ENCODE measurements around the gene MEF2D. TPM values are rescaled to one million over a fixed set of nuclear protein-coding genes. Genes with fewer than 3 reads are reported as not detected.
A peak's percentile ranks its signal among the peaks of the same experiment; 100 is the strongest.

MEF2D gene
- total RNA-seq, 2 experiments from 2014 or later, result 25.7 to 27.8 TPM

- peaks cover 61% of the 10 kb centered on the region for H3K27me3 Mint-ChIP-seq
These were observed 54.7 kb downstream of the MEF2D start for GRCh38 chr1:156445789-156446263.

GRCh38 chr1:156444407-156445001, 56.1 kb downstream of the MEF2D start:
- Mint-ChIP-seq H3K27me3 (peaks cover 74% of the 10 kb centered on the region), H3K4me1 (peaks cover 33% of the 10 kb centered on the region), H3K4me3 (no peak overlapping the region), H3K9me3 (no peaks in the 10 kb centered on the region), H3K27ac (no peak overlapping the region), H3K36me3 (no peaks in the 10 kb centered on the region)
- peak; percentile 37 for DNase-seq

More at GRCh38 chr1:156445789-156446263, 54.7 kb downstream of the MEF2D start:
- no peaks in the 10 kb centered on the region for H3K36me3 Mint-ChIP-seq
- peaks cover 21% of the 10 kb centered on the region for H3K4me1 Mint-ChIP-seq
- H3K4me3 Mint-ChIP-seq, result no peak overlapping the region
- H3K27ac Mint-ChIP-seq, result no peak overlapping the region
- DNase-seq, result peak; percentile 82
- H3K9me3 Mint-ChIP-seq, result no peaks in the 10 kb centered on the region

GRCh38 chr1:156443286-156443685, 57.3 kb downstream of the MEF2D start:
- Mint-ChIP-seq H3K27me3 (peaks cover 81% of the 10 kb centered on the region), H3K36me3 (no peaks in the 10 kb centered on the region), H3K4me1 (peaks cover 42% of the 10 kb centered on the region)

GRCh38 chr1:156440654-156441437, 59.7 kb downstream of the MEF2D start:
- H3K4me3 Mint-ChIP-seq, result no peak overlapping the region
- no peak for DNase-seq
- H3K27ac Mint-ChIP-seq, result no peak overlapping the region
- no peaks in the 10 kb centered on the region for H3K9me3 Mint-ChIP-seq
- H3K36me3 Mint-ChIP-seq, result peaks cover 3% of the 10 kb centered on the region
- peaks cover 85% of the 10 kb centered on the region for H3K27me3 Mint-ChIP-seq
- peaks cover 48% of the 10 kb centered on the region for H3K4me1 Mint-ChIP-seq

More at GRCh38 chr1:156443286-156443685, 57.3 kb downstream of the MEF2D start:
- no peak for DNase-seq
- Mint-ChIP-seq H3K9me3 (no peaks in the 10 kb centered on the region), H3K27ac (no peak overlapping the region), H3K4me3 (no peak overlapping the region)

GRCh38 chr1:156439777-156440183, 60.8 kb downstream of the MEF2D start:
- no peak for DNase-seq
- H3K36me3 Mint-ChIP-seq, result peaks cover 8% of the 10 kb centered on the region
- peaks cover 92% of the 10 kb centered on the region for H3K27me3 Mint-ChIP-seq
- no peak overlapping the region for H3K4me3 Mint-ChIP-seq
- H3K27ac Mint-ChIP-seq, result no peak overlapping the region
- H3K4me1 Mint-ChIP-seq, result peaks cover 48% of the 10 kb centered on the region
- no peaks in the 10 kb centered on the region for H3K9me3 Mint-ChIP-seq

GRCh38 chr1:156439036-156439776, 61.4 kb downstream of the MEF2D start:
- peaks cover 92% of the 10 kb centered on the region for H3K27me3 Mint-ChIP-seq
- DNase-seq, result no peak
- peaks cover 8% of the 10 kb centered on the region for H3K36me3 Mint-ChIP-seq
- peaks cover 50% of the 10 kb centered on the region for H3K4me1 Mint-ChIP-seq
- H3K27ac Mint-ChIP-seq, result peak overlapping the region; percentile 26
- peak overlapping the region; percentile 14 for H3K4me3 Mint-ChIP-seq
- no peaks in the 10 kb centered on the region for H3K9me3 Mint-ChIP-seq

GRCh38 chr1:156438278-156438987, 62.1 kb downstream of the MEF2D start:
- DNase-seq, result no peak
- peaks cover 8% of the 10 kb centered on the region for H3K36me3 Mint-ChIP-seq
- peak overlapping the region; percentile 4 for H3K4me3 Mint-ChIP-seq
- no peak overlapping the region for H3K27ac Mint-ChIP-seq
- H3K4me1 Mint-ChIP-seq, result peaks cover 56% of the 10 kb centered on the region
- H3K9me3 Mint-ChIP-seq, result no peaks in the 10 kb centered on the region
- H3K27me3 Mint-ChIP-seq, result peaks cover 92% of the 10 kb centered on the region

- Mint-ChIP-seq H3K4me1 (peaks cover 63% of the 10 kb centered on the region), H3K9me3 (no peaks in the 10 kb centered on the region), H3K27ac (peak overlapping the region; percentile 21), H3K27me3 (peaks cover 92% of the 10 kb centered on the region), H3K4me3 (no peak overlapping the region), H3K36me3 (peaks cover 8% of the 10 kb centered on the region)
- no peak for DNase-seq
These were observed 63.3 kb downstream of the MEF2D start for GRCh38 chr1:156437037-156437867.

GRCh38 chr1:156436141-156437036, 64.2 kb downstream of the MEF2D start:
- peaks cover 92% of the 10 kb centered on the region for H3K27me3 Mint-ChIP-seq
- no peak for DNase-seq
- H3K9me3 Mint-ChIP-seq, result no peaks in the 10 kb centered on the region
- peaks cover 63% of the 10 kb centered on the region for H3K4me1 Mint-ChIP-seq
- peaks cover 8% of the 10 kb centered on the region for H3K36me3 Mint-ChIP-seq
- H3K27ac Mint-ChIP-seq, result no peak overlapping the region
- peak overlapping the region; percentile 6 for H3K4me3 Mint-ChIP-seq

GRCh38 chr1:156435545-156436140, 64.9 kb downstream of the MEF2D start:
- H3K4me1 Mint-ChIP-seq, result peaks cover 62% of the 10 kb centered on the region
- H3K27ac Mint-ChIP-seq, result peak overlapping the region; percentile 31
- H3K27me3 Mint-ChIP-seq, result peaks cover 92% of the 10 kb centered on the region
- H3K36me3 Mint-ChIP-seq, result peaks cover 8% of the 10 kb centered on the region
- DNase-seq, result peak; percentile 45
- peak overlapping the region; percentile 73 for H3K4me3 Mint-ChIP-seq
- no peaks in the 10 kb centered on the region for H3K9me3 Mint-ChIP-seq

GRCh38 chr1:156434989-156435544, 65.5 kb downstream of the MEF2D start:
- H3K9me3 Mint-ChIP-seq, result no peaks in the 10 kb centered on the region
- peaks cover 8% of the 10 kb centered on the region for H3K36me3 Mint-ChIP-seq
- peak overlapping the region; percentile 42 for H3K4me3 Mint-ChIP-seq
- DNase-seq, result no peak
- peaks cover 92% of the 10 kb centered on the region for H3K27me3 Mint-ChIP-seq
- H3K27ac Mint-ChIP-seq, result peak overlapping the region; percentile 52
- H3K4me1 Mint-ChIP-seq, result peaks cover 61% of the 10 kb centered on the region

GRCh38 chr1:156433602-156434001, 67.0 kb downstream of the MEF2D start:
- DNase-seq, result no peak
- H3K27me3 Mint-ChIP-seq, result peaks cover 95% of the 10 kb centered on the region

More at GRCh38 chr1:156433602-156434001, 67.0 kb downstream of the MEF2D start:
- no peak overlapping the region for H3K27ac Mint-ChIP-seq
- peaks cover 8% of the 10 kb centered on the region for H3K36me3 Mint-ChIP-seq
- peaks cover 55% of the 10 kb centered on the region for H3K4me1 Mint-ChIP-seq
- no peaks in the 10 kb centered on the region for H3K9me3 Mint-ChIP-seq
- H3K4me3 Mint-ChIP-seq, result no peak overlapping the region
